H1 (cell line): Measurements from ENCODE around the gene BEAN1. TPM values are rescaled to one million over a fixed set of nuclear protein-coding genes. Genes with fewer than 3 reads are reported as not detected.
A peak's percentile ranks its signal among the peaks of the same experiment; 100 is the strongest.

Experiments used
- CTCF ChIA-PET: fragments of 300-600 bp; sonication (Branson Sonifier 250); formaldehyde crosslinking; loops from one replicate; lab custom pipeline; 2021; ENCODE audit not compliant: partially characterized antibody; lab: Charles Lee
- POLR2A ChIA-PET: fragments of 300-600 bp; sonication (Branson Sonifier 250); formaldehyde crosslinking; loops from one replicate; lab custom pipeline; 2021; ENCODE audit warnings: inconsistent platforms; ENCODE audit not compliant: partially characterized antibody; lab: Charles Lee
- DNase-seq, 2 experiments: peaks; one replicate each; pipeline versions ENCODE4 v3.0.0 to v3.0.0-alpha.2; 2010 to 2022; ENCODE audit warnings: low spot score in 2 of 2, low read depth in 1 of 2, mixed read lengths in 1 of 2
- FAIRE-seq: peaks from 2 replicates; lab custom pipeline; 2011; peaks lifted over from hg19 to GRCh38; lab: Jason Lieb, UNC
- H2AFZ ChIP-seq: 2 replicates; pipeline ENCODE4 v1.8.1; 2012; ENCODE audit warnings: low read length, inconsistent platforms
- H2AK5ac ChIP-seq: 2 replicates; pipeline ENCODE4 v1.6.1; 2013; ENCODE audit warnings: low read depth, low read length
- H2BK120ac ChIP-seq: replicated peaks from 2 replicates; pipeline ENCODE3; 2013; ENCODE audit warnings: low read depth, low read length, inconsistent platforms
- H2BK12ac ChIP-seq: 2 replicates; pipeline ENCODE4 v1.6.1; 2013; ENCODE audit warnings: low read depth, low read length
- H2BK15ac ChIP-seq: 2 replicates; pipeline ENCODE4 v1.6.1; 2013; ENCODE audit warnings: low read length
- H2BK20ac ChIP-seq: 2 replicates; pipeline ENCODE4 v1.6.1; 2013; ENCODE audit warnings: low read length
- H2BK5ac ChIP-seq: 2 replicates; pipeline ENCODE4 v1.6.1; 2013; ENCODE audit warnings: low read depth, low read length
- H3K14ac ChIP-seq: 2 replicates; pipeline ENCODE4 v1.6.1; 2013; ENCODE audit warnings: inconsistent platforms; ENCODE audit not compliant: insufficient read length
- H3K18ac ChIP-seq: 2 replicates; pipeline ENCODE4 v1.6.1; 2013; ENCODE audit warnings: low read length; ENCODE audit errors: extremely low read depth
- H3K23ac ChIP-seq: 2 replicates; pipeline ENCODE4 v1.6.1; 2013; ENCODE audit warnings: inconsistent platforms; ENCODE audit not compliant: insufficient read length
- H3K23me2 ChIP-seq: 2 replicates; pipeline ENCODE4 v1.6.1; 2013; ENCODE audit warnings: low read depth, low read length
- H3K27ac ChIP-seq: 2 replicates; pipeline ENCODE4 v1.6.1; 2011; ENCODE audit warnings: low read depth, low read length, inconsistent platforms
- H3K27me3 ChIP-seq, 4 experiments: replicated peaks in 1 of 4; 1 replicate in 1 of 4; 2 replicates in 3 of 4; pipeline versions ENCODE4 v1.6.1 to v1.8.1; 2011 to 2013; ENCODE audit warnings: low read length in 3 of 4, mild to moderate bottlenecking in 3 of 4, inconsistent platforms in 2 of 4, mixed read lengths in 2 of 4, moderate library complexity in 1 of 4; ENCODE audit not compliant: control insufficient read depth in 3 of 4, insufficient read depth in 3 of 4; ENCODE audit errors: extremely low read depth in 1 of 4
- H3K36me3 ChIP-seq, 4 experiments: 2 replicates each; pipeline versions ENCODE4 v1.6.1 to v1.8.1; 2011 to 2013; ENCODE audit warnings: mild to moderate bottlenecking in 4 of 4, low read length in 3 of 4, moderate library complexity in 2 of 4, control low read depth in 1 of 4, inconsistent platforms in 1 of 4; ENCODE audit not compliant: insufficient read depth in 4 of 4, control insufficient read depth in 2 of 4
- H3K4ac ChIP-seq: replicated peaks from 2 replicates; pipeline ENCODE3; 2013; ENCODE audit warnings: low read length, low read depth, mixed read lengths, inconsistent platforms; ENCODE audit not compliant: insufficient read length
- H3K4me1 ChIP-seq, 4 experiments: replicated peaks in 1 of 4; 1 replicate in 1 of 4; 2 replicates in 3 of 4; pipeline versions ENCODE4 v1.6.1 to v1.8.1; 2011 to 2013; ENCODE audit warnings: low read length in 3 of 4, inconsistent platforms in 2 of 4, mixed read lengths in 1 of 4; ENCODE audit not compliant: insufficient read depth in 4 of 4, control insufficient read depth in 3 of 4
- H3K4me2 ChIP-seq, 2 experiments: 2 replicates each; pipeline versions ENCODE4 v1.6.1 to v1.8.1; 2011 to 2013; ENCODE audit warnings: low read depth in 2 of 2, low read length in 2 of 2, control low read depth in 1 of 2, inconsistent platforms in 1 of 2, mild to moderate bottlenecking in 1 of 2; ENCODE audit not compliant: insufficient read depth in 1 of 2
- H3K4me3 ChIP-seq, 4 experiments: fragments of 200-600, 300-600 bp in 1 of 4; sonication (generic), shearing (Covaris generic), sonication (Bioruptor Twin) in 1 of 4; 2 replicates each; pipeline versions ENCODE4 v1.5.1 to v1.8.1; 2011 to 2016; ENCODE audit warnings: low read length in 4 of 4, low read depth in 3 of 4, control low read depth in 2 of 4, inconsistent platforms in 2 of 4, mild to moderate bottlenecking in 2 of 4, mixed read lengths in 1 of 4, moderate library complexity in 1 of 4; ENCODE audit not compliant: insufficient read depth in 2 of 4; ENCODE audit errors: extremely low read depth in 1 of 4
- H3K56ac ChIP-seq: replicated peaks from 2 replicates; pipeline ENCODE3; 2013; ENCODE audit warnings: low read depth, mild to moderate bottlenecking, mixed read lengths, low read length, inconsistent platforms; ENCODE audit not compliant: insufficient read length
- H3K79me1 ChIP-seq: 2 replicates; pipeline ENCODE4 v1.6.1; 2013; ENCODE audit warnings: low read depth, low read length, control low read depth
- H3K79me2 ChIP-seq, 2 experiments: 2 replicates each; pipeline versions ENCODE4 v1.6.1 to v1.8.1; 2012 to 2013; ENCODE audit warnings: low read length in 2 of 2, mild to moderate bottlenecking in 2 of 2, inconsistent platforms in 1 of 2; ENCODE audit not compliant: insufficient read depth in 2 of 2, control insufficient read depth in 1 of 2
- H3K9ac ChIP-seq, 4 experiments: replicated peaks in 1 of 4; 1 replicate in 1 of 4; 2 replicates in 3 of 4; pipeline versions ENCODE4 v1.6.1 to v1.8.1; 2011 to 2013; ENCODE audit warnings: low read depth in 3 of 4, low read length in 3 of 4, control low read depth in 2 of 4, mild to moderate bottlenecking in 2 of 4, moderate library complexity in 2 of 4, inconsistent platforms in 1 of 4; ENCODE audit errors: extremely low read depth in 1 of 4
- H3K9me3 ChIP-seq, 2 experiments: 2 replicates each; pipeline versions ENCODE4 v1.6.1 to v1.8.1; 2012 to 2013; ENCODE audit warnings: mild to moderate bottlenecking in 2 of 2, moderate library complexity in 2 of 2, control low read depth in 1 of 2, inconsistent platforms in 1 of 2, low read depth in 1 of 2, low read length in 1 of 2, mixed read lengths in 1 of 2; ENCODE audit not compliant: insufficient read depth in 2 of 2
- H4K20me1 ChIP-seq, 2 experiments: replicated peaks in 1 of 2; 2 replicates each; pipeline versions ENCODE3 to v1.8.1; 2011 to 2013; ENCODE audit warnings: inconsistent platforms in 2 of 2, low read length in 2 of 2, mild to moderate bottlenecking in 1 of 2; ENCODE audit not compliant: insufficient read depth in 2 of 2, control insufficient read depth in 1 of 2
- H4K5ac ChIP-seq: 2 replicates; pipeline ENCODE4 v1.6.1; 2013; ENCODE audit warnings: low read length, low read depth, mixed read lengths, inconsistent platforms; ENCODE audit not compliant: insufficient read length
- H4K8ac ChIP-seq: 2 replicates; pipeline ENCODE4 v1.8.0; 2013; ENCODE audit warnings: mild to moderate bottlenecking, moderate library complexity, low read length, inconsistent platforms; ENCODE audit not compliant: insufficient read depth; ENCODE audit errors: extremely low read depth
- H4K91ac ChIP-seq: replicated peaks from 2 replicates; pipeline ENCODE3; 2013; ENCODE audit warnings: low read length, mixed read lengths, inconsistent platforms; ENCODE audit not compliant: insufficient read length
- CHD2 ChIP-seq: IDR thresholded peaks from 2 replicates; pipeline ENCODE4 v1.6.1; 2012; ENCODE audit warnings: low read length, improper control_type of control experiment
- JUN ChIP-seq: IDR thresholded peaks from 2 replicates; pipeline ENCODE4 v1.6.1; 2011; ENCODE audit warnings: low read depth, mild to moderate bottlenecking, improper control_type of control experiment, low read length
- SIX5 ChIP-seq: IDR thresholded peaks from 2 replicates; pipeline ENCODE4 v1.6.1; 2011; ENCODE audit warnings: mild to moderate bottlenecking, low read depth, low read length
- SP1 ChIP-seq: IDR thresholded peaks from 2 replicates; pipeline ENCODE4 v1.6.1; 2011; ENCODE audit warnings: low read depth, low read length
- SP2 ChIP-seq: IDR thresholded peaks from 2 replicates; pipeline ENCODE4 v1.6.1; 2012; ENCODE audit warnings: mild to moderate bottlenecking, low read length, inconsistent platforms
- WGBS, 2 experiments: shearing (Covaris generic) in 1 of 2; methylation state at CpG; one replicate each; pipeline versions ENCODE4 v1.1.6 to v1.1.7; 2013 to 2015; ENCODE audit warnings: low lambda C conversion rate in 2 of 2, mixed read lengths in 2 of 2, inconsistent platforms in 1 of 2, low coverage in 1 of 2, missing lambda C conversion rate in 1 of 2; ENCODE audit not compliant: insufficient replicate concordance in 2 of 2, insufficient coverage in 1 of 2, insufficient read length in 1 of 2; ENCODE audit errors: extremely low coverage in 1 of 2, missing lambda C conversion rate in 1 of 2; 5-methylcytosine and 5-hydroxymethylcytosine counted together
- polyA plus RNA-seq, 7 experiments: library from polyadenylated mRNA; depleted of rRNA in 3 of 7; stranded (reverse) in 5 of 7; unstranded in 2 of 7; fragments of >200 nt in 5 of 7; fragments of 200-250 nt in 2 of 7; gene quantifications; 1 replicate in 5 of 7; 2 replicates in 1 of 7; 4 replicates in 1 of 7; pipeline versions ENCODE4 v1.2.1 to v1.2.3, GENCODE V29; 2011 to 2013; ENCODE audit warnings: missing spikeins in 2 of 7, mixed read lengths in 2 of 7
- total RNA-seq: library from RNA; stranded (reverse); fragmentation: NEBNext Ultra II Directional; extraction: Animal tissue kit (Norgen Biotek cat#: 25700); gene quantifications from 2 replicates; pipeline ENCODE4 v1.2.1, GENCODE V29; 2021

BEAN1 gene
- total and polyA plus RNA-seq, 2 of the 8 experiments (the other 6 are each of a cell fraction or from before 2014, with no cell fraction given): 0.08 TPM; not detected in 1

DNA sequence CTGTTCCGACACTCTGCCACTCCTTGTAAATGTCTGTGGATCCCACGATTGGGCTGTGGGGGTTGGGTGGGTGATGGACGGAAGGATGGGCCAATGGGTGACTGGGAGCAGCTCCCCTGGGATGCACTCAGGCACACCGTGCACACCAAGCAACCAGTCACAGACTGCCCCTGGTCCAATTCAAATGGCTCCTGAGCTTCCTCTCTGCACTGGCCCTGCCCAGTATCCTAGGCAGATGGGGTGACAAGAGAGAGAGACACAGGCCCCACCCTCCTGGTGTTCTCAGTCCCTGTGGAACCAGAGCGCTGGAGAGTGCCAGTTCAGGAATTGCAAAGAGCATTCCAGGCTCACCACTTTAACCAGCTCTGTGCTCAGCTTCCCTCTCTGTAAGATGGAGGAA lies 32.8 kb downstream of the BEAN1 start:
- H2AFZ ChIP-seq: 0 out of 2 replicates have a peak overlapping the region, but pooled peaks have one; percentile 56

More for the DNA sequence above, 32.8 kb downstream of the BEAN1 start:
- Histone ChIP-seq H3K4ac (no peak overlapping the region), H2BK120ac (no peak overlapping the region), H4K91ac (no peak overlapping the region), H3K4me1 (peaks cover 0 to 4% (median 1%) of the 10 kb centered on the region in 4 experiments; a peak in 1 of 7 replicates), H3K9ac (no peak overlapping the region), H2BK15ac (no peak overlapping the region), H3K4me3 (no peak overlapping the region), H4K5ac (no peak overlapping the region), H4K8ac (no peak overlapping the region), H3K23ac (no peak overlapping the region), H3K79me1 (no peaks in the 10 kb centered on the region), H3K27ac (no peak overlapping the region), H3K4me2 (no peak overlapping the region; a peak in 2 of 4 replicates), H3K9me3 (no peaks in the 10 kb centered on the region), H3K14ac (no peak overlapping the region), H3K18ac (no peak overlapping the region; the same call in 1 of the 2 replicates), H4K20me1 (no peaks in the 10 kb centered on the region), H3K27me3 (no peaks in the 10 kb centered on the region), H3K56ac (no peak overlapping the region), H3K79me2 (no peaks in the 10 kb centered on the region), H2AK5ac (no peak overlapping the region), H3K36me3 (no peaks in the 10 kb centered on the region), H2BK5ac (no peak overlapping the region), H2BK12ac (no peak overlapping the region), H3K23me2 (peaks cover 2% of the 10 kb centered on the region; the same call in 1 of the 2 replicates), H2BK20ac (no peak overlapping the region)
- 60% methylated on average over 5 of the region's 5 CpGs; no CpG with 5 or more reads in 1 of the 2 experiments for WGBS, 2 experiments
- DNase-seq (peak in 1 of 2 experiments; percentile 70), FAIRE-seq (no peak)
- ChIA-PET CTCF (interaction anchor here (0.6 to 2.7 kb wide), 7 partner anchors 10 to 130 kb away, joined by 4 to 11 read pairs (median 5); no protein-coding TSS in a partner anchor), POLR2A (interaction anchor here (0.7 to 0.8 kb wide), 2 partner anchors 9 to 17 kb away, joined by 3 read pairs; no protein-coding TSS in a partner anchor)
- TF ChIP-seq SP1: peak; percentile 85
- TF ChIP-seq JUN: no peak
- TF ChIP-seq CHD2: peak; percentile 45; the same call in 1 of the 2 replicates
- no peak for TF ChIP-seq SIX5
- TF ChIP-seq SP2: peak; percentile 14; the same call in 1 of the 2 replicates
